Thyroid gland (tissue), 4 donors: ENCODE data around the gene SLC35F3.
"Not testable (repeated sequence)": the region's sequence is repeated elsewhere in the genome, so short reads cannot be mapped to it uniquely, and the experiment has no call there.

Experiments
- CTCF ChIP-seq, 6 experiments: fragments of 200-600 bp in 3 of 6; fragments of 450-650 bp in 3 of 6; sonication (generic) in 3 of 6; IDR thresholded peaks; one replicate each; pipeline ENCODE4 v1.5.1; 2016 to 2019; ENCODE audit warnings: antibody characterized with exemption in 6 of 6, mild to moderate bottlenecking in 2 of 6, inconsistent platforms in 1 of 6, moderate library complexity in 1 of 6
- POLR2A ChIP-seq, 2 donors: fragments of 450-650 bp; IDR thresholded peaks; one replicate each; pipeline ENCODE4 v1.6.1; 2017; ENCODE audit warnings: antibody characterized with exemption in 2 of 2, mild to moderate bottlenecking in 2 of 2, moderate library complexity in 1 of 2

DNA sequence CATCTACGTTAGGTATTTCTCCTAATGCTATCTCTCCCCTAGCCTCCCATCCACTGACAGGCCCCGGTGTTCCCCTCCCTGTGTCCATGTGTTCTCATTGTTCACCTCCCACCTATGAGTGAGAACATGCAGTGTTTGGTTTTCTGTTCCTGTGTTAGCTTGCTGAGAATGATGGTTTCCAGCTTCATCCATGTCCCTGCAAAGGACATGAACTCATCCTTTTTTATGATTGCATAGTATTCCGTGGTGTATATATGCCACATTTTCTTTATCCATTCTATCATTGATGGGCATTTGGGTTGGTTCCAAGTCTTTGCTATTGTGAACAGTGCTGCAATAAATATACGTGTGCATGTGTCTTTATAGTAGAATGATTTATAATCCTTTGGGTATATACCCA, 247.9 kb downstream of the SLC35F3 start:
- not testable (repeated sequence) for TF ChIP-seq CTCF, POLR2A (IDR thresholded peaks at IDR 0.05)
